ENCODE results near the gene C1orf159.

- TF ChIP-seq EWSR1 (IDR thresholded peaks at IDR 0.05; ENCODE audit: borderline replicate concordance, low read depth, partially characterized antibody) (no peak), ZSCAN29 (IDR thresholded peaks at IDR 0.05) (no peak), THRAP3 (IDR thresholded peaks at IDR 0.05; ENCODE audit: borderline replicate concordance) (no peak), HNRNPUL1 (IDR thresholded peaks at IDR 0.05; ENCODE audit: low read length) (no peak), HNRNPH1 (optimal IDR thresholded peaks at IDR 0.05; ENCODE audit: low read depth, low read length) (no peak), C11orf30 (IDR thresholded peaks at IDR 0.05; ENCODE audit: low read depth) (no peak), SIN3B (IDR thresholded peaks at IDR 0.05; ENCODE audit: low read depth) (no peak), GABPB2 (CRISPR knock-in tag; conservative IDR thresholded peaks at IDR 0.05) (no peak), FOXJ3 (CRISPR knock-in tag; IDR thresholded peaks at IDR 0.05) (no peak), BRCA1 (IDR thresholded peaks at IDR 0.05) (no peak), BRCA1 (CRISPR knock-in tag; IDR thresholded peaks at IDR 0.05) (no peak)
- TF ChIP-seq, protein P1, sequence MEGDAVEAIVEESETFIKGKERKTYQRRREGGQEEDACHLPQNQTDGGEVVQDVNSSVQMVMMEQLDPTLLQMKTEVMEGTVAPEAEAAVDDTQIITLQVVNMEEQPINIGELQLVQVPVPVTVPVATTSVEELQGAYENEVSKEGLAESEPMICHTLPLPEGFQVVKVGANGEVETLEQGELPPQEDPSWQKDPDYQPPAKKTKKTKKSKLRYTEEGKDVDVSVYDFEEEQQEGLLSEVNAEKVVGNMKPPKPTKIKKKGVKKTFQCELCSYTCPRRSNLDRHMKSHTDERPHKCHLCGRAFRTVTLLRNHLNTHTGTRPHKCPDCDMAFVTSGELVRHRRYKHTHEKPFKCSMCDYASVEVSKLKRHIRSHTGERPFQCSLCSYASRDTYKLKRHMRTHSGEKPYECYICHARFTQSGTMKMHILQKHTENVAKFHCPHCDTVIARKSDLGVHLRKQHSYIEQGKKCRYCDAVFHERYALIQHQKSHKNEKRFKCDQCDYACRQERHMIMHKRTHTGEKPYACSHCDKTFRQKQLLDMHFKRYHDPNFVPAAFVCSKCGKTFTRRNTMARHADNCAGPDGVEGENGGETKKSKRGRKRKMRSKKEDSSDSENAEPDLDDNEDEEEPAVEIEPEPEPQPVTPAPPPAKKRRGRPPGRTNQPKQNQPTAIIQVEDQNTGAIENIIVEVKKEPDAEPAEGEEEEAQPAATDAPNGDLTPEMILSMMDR (IDR thresholded peaks at IDR 0.05 in 2 of 3, conservative IDR thresholded peaks at IDR 0.05 in 1 of 3; ENCODE audit: insufficient read depth in 2 of 3, low read depth in 1 of 3, low read length in 3 of 3): no peak
- TF ChIP-seq, protein P2, sequence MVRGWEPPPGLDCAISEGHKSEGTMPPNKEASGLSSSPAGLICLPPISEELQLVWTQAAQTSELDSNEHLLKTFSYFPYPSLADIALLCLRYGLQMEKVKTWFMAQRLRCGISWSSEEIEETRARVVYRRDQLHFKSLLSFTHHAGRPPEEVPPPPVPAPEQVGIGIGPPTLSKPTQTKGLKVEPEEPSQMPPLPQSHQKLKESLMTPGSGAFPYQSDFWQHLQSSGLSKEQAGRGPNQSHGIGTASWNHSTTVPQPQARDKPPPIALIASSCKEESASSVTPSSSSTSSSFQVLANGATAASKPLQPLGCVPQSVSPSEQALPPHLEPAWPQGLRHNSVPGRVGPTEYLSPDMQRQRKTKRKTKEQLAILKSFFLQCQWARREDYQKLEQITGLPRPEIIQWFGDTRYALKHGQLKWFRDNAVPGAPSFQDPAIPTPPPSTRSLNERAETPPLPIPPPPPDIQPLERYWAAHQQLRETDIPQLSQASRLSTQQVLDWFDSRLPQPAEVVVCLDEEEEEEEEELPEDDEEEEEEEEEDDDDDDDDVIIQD (CRISPR knock-in tag; IDR thresholded peaks at IDR 0.05): no peak
- TF ChIP-seq, protein P3, sequence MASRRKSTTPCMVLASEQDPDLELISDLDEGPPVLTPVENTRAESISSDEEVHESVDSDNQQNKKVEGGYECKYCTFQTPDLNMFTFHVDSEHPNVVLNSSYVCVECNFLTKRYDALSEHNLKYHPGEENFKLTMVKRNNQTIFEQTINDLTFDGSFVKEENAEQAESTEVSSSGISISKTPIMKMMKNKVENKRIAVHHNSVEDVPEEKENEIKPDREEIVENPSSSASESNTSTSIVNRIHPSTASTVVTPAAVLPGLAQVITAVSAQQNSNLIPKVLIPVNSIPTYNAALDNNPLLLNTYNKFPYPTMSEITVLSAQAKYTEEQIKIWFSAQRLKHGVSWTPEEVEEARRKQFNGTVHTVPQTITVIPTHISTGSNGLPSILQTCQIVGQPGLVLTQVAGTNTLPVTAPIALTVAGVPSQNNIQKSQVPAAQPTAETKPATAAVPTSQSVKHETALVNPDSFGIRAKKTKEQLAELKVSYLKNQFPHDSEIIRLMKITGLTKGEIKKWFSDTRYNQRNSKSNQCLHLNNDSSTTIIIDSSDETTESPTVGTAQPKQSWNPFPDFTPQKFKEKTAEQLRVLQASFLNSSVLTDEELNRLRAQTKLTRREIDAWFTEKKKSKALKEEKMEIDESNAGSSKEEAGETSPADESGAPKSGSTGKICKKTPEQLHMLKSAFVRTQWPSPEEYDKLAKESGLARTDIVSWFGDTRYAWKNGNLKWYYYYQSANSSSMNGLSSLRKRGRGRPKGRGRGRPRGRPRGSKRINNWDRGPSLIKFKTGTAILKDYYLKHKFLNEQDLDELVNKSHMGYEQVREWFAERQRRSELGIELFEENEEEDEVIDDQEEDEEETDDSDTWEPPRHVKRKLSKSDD (conservative IDR thresholded peaks at IDR 0.05; ENCODE audit: low read length): no peak
- TF ChIP-seq, protein P4, sequence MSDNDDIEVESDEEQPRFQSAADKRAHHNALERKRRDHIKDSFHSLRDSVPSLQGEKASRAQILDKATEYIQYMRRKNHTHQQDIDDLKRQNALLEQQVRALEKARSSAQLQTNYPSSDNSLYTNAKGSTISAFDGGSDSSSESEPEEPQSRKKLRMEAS (CRISPR knock-in tag; IDR thresholded peaks at IDR 0.05): no peak
Measured at GRCh38 chr1:1089731-1090423, 26.0 kb downstream of the C1orf159 start.
